Measurements from ENCODE around the gene COQ5.

COQ5 gene

DNA sequence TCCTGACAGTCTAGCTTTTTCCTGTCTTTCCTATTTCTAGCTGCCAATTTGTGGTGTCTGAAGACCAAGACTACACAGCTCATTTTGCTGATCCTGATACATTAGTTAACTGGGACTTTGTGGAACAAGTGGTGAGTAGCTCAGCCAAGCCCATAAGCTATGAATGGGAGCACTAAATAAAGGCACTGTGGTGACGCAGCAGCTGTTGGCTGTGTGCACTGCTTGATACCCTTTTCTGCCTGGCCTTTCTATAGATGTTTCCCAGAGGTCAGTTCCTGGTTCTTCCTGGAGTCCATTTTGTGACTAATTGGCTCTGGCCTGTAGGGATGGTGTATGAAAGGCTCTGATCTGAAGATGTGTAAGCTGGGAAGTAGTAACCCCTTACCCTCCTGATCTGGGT lies 25.7 kb upstream of the COQ5 start:
- no peak overlapping the region for H3K4me3 ChIP-seq (ENCODE audit: insufficient read length, low read depth)
- no peak for DNase-seq (ENCODE audit: low read depth, low spot score)
- TF ChIP-seq SUZ12 (IDR thresholded peaks at IDR 0.05; ENCODE audit: extremely low read depth, insufficient read depth, insufficient read length) (no peak), ZNF274 (IDR thresholded peaks at IDR 0.05; ENCODE audit: low read depth, low read length) (no peak), YY1 (IDR thresholded peaks at IDR 0.05; ENCODE audit: insufficient read depth, insufficient read length) (no peak)
- H3K36me3 ChIP-seq (ENCODE audit: insufficient read depth, insufficient read length, low read length) = peaks cover 70% of the 10 kb centered on the region
- no peak overlapping the region for H3K9ac ChIP-seq (ENCODE audit: insufficient read length, low read depth)
- H3K27me3 ChIP-seq (ENCODE audit: insufficient read depth, insufficient read length) = no peaks in the 10 kb centered on the region
- no peaks in the 10 kb centered on the region for H3K9me3 ChIP-seq (ENCODE audit: insufficient read depth, low read length)
- no peaks in the 10 kb centered on the region for H3K4me1 ChIP-seq (ENCODE audit: insufficient read depth, insufficient read length)

DNA sequence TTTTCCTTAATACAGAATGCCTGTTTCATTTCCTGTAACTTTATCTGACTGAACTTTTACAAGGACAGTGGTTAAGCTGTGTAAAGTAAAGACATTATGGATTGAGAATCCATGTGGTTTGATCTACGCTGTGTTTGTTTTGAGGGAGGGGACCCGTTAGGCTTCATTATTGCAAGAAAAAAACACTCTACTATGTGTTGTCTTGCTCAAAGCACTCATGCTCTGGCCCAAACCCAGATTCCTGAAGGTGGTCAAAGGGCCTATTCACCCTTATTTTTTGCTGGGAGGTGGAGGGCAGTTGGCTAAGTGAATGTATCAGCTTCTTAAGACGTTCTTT lies 17.1 kb upstream of the COQ5 start:
- no peaks in the 10 kb centered on the region for H3K27me3 ChIP-seq (ENCODE audit: insufficient read depth, insufficient read length)
- peaks cover 77% of the 10 kb centered on the region for H3K36me3 ChIP-seq (ENCODE audit: insufficient read depth, insufficient read length, low read length)
- TF ChIP-seq ZNF274 (IDR thresholded peaks at IDR 0.05; ENCODE audit: low read depth, low read length) (no peak), SUZ12 (IDR thresholded peaks at IDR 0.05; ENCODE audit: extremely low read depth, insufficient read depth, insufficient read length) (no peak), YY1 (IDR thresholded peaks at IDR 0.05; ENCODE audit: insufficient read depth, insufficient read length) (no peak)
- H3K9me3 ChIP-seq (ENCODE audit: insufficient read depth, low read length) = no peaks in the 10 kb centered on the region
- no peak overlapping the region for H3K4me3 ChIP-seq (ENCODE audit: insufficient read length, low read depth)
- DNase-seq (ENCODE audit: low read depth, low spot score) = no peak
- no peak overlapping the region for H3K9ac ChIP-seq (ENCODE audit: insufficient read length, low read depth)
- H3K4me1 ChIP-seq (ENCODE audit: insufficient read depth, insufficient read length) = no peaks in the 10 kb centered on the region

DNA sequence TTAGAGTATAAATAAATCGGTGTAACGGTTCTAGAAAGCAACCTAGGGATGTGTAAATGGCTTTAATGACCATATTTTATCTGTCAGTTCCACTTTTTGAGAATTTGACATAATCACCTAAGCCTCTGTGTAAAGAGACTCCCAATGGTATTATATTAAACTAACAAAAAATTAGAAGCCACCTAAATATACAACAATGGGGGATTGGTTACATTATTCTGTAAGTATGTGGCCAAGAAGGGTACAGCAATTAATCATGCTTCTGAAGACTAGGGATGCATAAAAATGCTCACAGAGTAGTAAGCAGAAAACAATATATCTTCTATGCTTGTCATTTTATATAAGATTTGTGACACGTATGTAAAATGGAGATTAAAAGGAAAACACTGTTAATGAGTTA lies 15.7 kb upstream of the COQ5 start:
- no peak overlapping the region for H3K9ac ChIP-seq (ENCODE audit: insufficient read length, low read depth)
- H3K4me1 ChIP-seq (ENCODE audit: insufficient read depth, insufficient read length) = no peaks in the 10 kb centered on the region
- no peak overlapping the region for H3K4me3 ChIP-seq (ENCODE audit: insufficient read length, low read depth)
- no peak for TF ChIP-seq ZNF274 (IDR thresholded peaks at IDR 0.05; ENCODE audit: low read depth, low read length)
- TF ChIP-seq YY1 (IDR thresholded peaks at IDR 0.05; ENCODE audit: insufficient read depth, insufficient read length) = no peak
- TF ChIP-seq SUZ12 (IDR thresholded peaks at IDR 0.05; ENCODE audit: extremely low read depth, insufficient read depth, insufficient read length) = no peak
- no peaks in the 10 kb centered on the region for H3K27me3 ChIP-seq (ENCODE audit: insufficient read depth, insufficient read length)
- no peak for DNase-seq (ENCODE audit: low read depth, low spot score)
- H3K36me3 ChIP-seq (ENCODE audit: insufficient read depth, insufficient read length, low read length) = peaks cover 78% of the 10 kb centered on the region
- H3K9me3 ChIP-seq (ENCODE audit: insufficient read depth, low read length) = no peaks in the 10 kb centered on the region

DNA sequence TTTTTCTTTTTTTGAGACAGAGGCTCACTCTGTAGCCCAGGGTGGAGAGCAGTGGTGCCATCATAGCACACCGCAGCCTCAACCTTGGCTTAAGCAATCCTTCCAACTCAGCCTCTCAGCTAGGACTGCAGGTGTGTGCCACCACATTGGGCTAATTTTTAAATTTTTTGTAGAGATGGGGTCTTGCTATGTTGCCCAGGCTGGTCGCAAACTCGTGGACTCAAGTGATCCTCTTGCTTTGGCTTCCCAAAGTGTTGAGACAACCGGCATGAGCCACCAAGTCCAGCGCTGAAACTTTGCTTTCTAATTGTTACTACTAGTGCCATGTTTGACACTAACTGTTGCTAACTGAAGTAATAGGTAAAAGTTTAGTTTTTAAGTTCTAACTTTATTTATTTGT lies 13.2 kb upstream of the COQ5 start:
- no peak for DNase-seq (ENCODE audit: low read depth, low spot score)
- no peak for TF ChIP-seq ZNF274 (IDR thresholded peaks at IDR 0.05; ENCODE audit: low read depth, low read length)
- no peak for TF ChIP-seq SUZ12 (IDR thresholded peaks at IDR 0.05; ENCODE audit: extremely low read depth, insufficient read depth, insufficient read length)
- TF ChIP-seq YY1 (IDR thresholded peaks at IDR 0.05; ENCODE audit: insufficient read depth, insufficient read length) = no peak
- H3K9ac ChIP-seq (ENCODE audit: insufficient read length, low read depth) = no peak overlapping the region
- no peaks in the 10 kb centered on the region for H3K4me1 ChIP-seq (ENCODE audit: insufficient read depth, insufficient read length)
- no peak overlapping the region for H3K4me3 ChIP-seq (ENCODE audit: insufficient read length, low read depth)
- H3K36me3 ChIP-seq (ENCODE audit: insufficient read depth, insufficient read length, low read length) = peaks cover 73% of the 10 kb centered on the region
- no peaks in the 10 kb centered on the region for H3K27me3 ChIP-seq (ENCODE audit: insufficient read depth, insufficient read length)
- H3K9me3 ChIP-seq (ENCODE audit: insufficient read depth, low read length) = no peaks in the 10 kb centered on the region

DNA sequence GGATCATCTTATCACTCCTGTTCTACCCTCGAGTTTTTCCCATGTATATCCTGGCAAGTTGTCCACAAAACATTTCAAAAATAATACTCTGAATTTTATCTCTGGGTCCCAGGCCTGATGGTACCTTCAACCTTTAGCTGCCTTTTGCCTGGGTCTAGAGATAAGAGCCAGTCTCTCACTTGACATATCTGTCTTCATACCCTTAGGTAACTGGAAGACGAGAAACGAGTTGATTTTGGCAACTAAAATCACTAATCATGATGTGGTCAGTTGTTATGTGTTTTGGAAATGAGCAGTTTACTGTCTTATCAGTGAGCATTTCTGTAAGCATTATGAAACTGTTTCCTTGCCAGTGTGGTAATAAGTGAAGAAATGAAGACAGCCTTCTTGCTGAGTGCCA lies 11.5 kb upstream of the COQ5 start:
- Histone ChIP-seq H3K9me3 (ENCODE audit: insufficient read depth, low read length) (no peaks in the 10 kb centered on the region), H3K4me3 (ENCODE audit: insufficient read length, low read depth) (no peak overlapping the region), H3K9ac (ENCODE audit: insufficient read length, low read depth) (peak overlapping the region; percentile 17), H3K36me3 (ENCODE audit: insufficient read depth, insufficient read length, low read length) (peaks cover 74% of the 10 kb centered on the region), H3K27me3 (ENCODE audit: insufficient read depth, insufficient read length) (no peaks in the 10 kb centered on the region), H3K4me1 (ENCODE audit: insufficient read depth, insufficient read length) (peaks cover 3% of the 10 kb centered on the region)
- TF ChIP-seq YY1 (IDR thresholded peaks at IDR 0.05; ENCODE audit: insufficient read depth, insufficient read length) (no peak), ZNF274 (IDR thresholded peaks at IDR 0.05; ENCODE audit: low read depth, low read length) (no peak), SUZ12 (IDR thresholded peaks at IDR 0.05; ENCODE audit: extremely low read depth, insufficient read depth, insufficient read length) (no peak)
- DNase-seq (ENCODE audit: low read depth, low spot score) = no peak

DNA sequence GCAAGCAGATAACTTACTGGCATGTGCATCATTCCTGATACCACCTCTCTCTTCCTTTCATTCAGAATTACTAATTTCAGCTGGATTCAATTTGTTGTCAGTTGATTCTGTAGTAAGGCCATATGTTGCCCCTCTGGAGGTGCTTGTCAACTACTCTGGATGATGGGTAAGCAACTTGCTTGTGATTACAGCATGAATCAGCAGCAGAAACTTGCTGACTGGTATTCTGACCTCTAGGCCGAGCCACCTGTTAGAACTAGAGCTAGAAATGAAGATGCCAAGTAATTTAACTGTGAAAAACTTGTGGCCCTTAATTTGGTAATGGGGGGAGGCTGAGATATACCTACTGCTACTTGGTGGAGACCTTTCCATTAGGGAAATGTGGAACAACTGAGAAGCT lies 10.3 kb upstream of the COQ5 start:
- no peak for DNase-seq (ENCODE audit: low read depth, low spot score)
- no peak overlapping the region for H3K4me3 ChIP-seq (ENCODE audit: insufficient read length, low read depth)
- no peaks in the 10 kb centered on the region for H3K27me3 ChIP-seq (ENCODE audit: insufficient read depth, insufficient read length)
- peaks cover 71% of the 10 kb centered on the region for H3K36me3 ChIP-seq (ENCODE audit: insufficient read depth, insufficient read length, low read length)
- H3K9me3 ChIP-seq (ENCODE audit: insufficient read depth, low read length) = no peaks in the 10 kb centered on the region
- TF ChIP-seq SUZ12 (IDR thresholded peaks at IDR 0.05; ENCODE audit: extremely low read depth, insufficient read depth, insufficient read length) = no peak
- no peak for TF ChIP-seq ZNF274 (IDR thresholded peaks at IDR 0.05; ENCODE audit: low read depth, low read length)
- no peak for TF ChIP-seq YY1 (IDR thresholded peaks at IDR 0.05; ENCODE audit: insufficient read depth, insufficient read length)
- peaks cover 3% of the 10 kb centered on the region for H3K4me1 ChIP-seq (ENCODE audit: insufficient read depth, insufficient read length)
- H3K9ac ChIP-seq (ENCODE audit: insufficient read length, low read depth) = no peak overlapping the region

DNA sequence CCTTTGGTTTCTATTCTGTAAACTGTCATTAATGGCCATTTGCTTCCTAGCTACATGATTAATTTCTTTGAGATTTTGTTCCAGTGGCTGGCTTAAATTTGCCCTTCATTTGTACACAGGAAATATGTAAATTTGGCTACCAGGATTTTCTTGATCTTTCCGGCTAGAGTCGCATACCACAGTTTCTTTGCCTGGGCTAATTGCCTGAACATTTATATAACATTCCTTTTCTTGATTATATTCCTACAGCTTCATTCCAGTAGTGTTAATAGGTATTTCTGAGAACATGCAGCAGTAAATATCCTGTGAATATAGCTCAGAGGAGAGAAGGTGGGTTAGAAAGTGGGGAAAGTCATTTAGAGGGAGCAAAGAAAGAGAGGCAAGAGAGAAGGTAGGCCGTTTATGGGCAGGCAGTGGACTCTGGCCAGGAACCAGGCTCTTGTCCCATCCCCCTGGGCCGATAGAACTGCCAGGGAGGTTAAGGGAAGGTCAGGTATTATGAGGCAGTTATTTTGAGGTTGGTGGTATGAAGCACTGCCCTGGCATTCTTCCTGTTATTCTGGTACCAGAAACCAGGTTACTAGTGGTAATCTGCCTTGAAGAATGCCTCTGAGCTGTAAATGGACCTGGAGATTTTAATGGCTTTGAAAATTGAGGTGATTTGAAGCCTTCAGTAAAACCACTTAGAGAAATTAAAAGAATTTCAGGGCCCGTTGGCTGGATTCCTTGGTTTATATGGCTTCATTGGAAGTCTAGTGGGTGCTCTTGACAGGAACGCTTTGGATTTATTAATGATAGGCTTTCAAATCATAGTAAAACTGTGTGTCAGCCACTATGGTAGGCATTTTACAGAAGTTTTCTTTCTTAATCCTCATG lies 9.6 kb upstream of the COQ5 start:
- H3K4me1 ChIP-seq (ENCODE audit: insufficient read depth, insufficient read length) = peaks cover 3% of the 10 kb centered on the region
- no peaks in the 10 kb centered on the region for H3K27me3 ChIP-seq (ENCODE audit: insufficient read depth, insufficient read length)
- no peak for DNase-seq (ENCODE audit: low read depth, low spot score)
- no peak for TF ChIP-seq ZNF274 (IDR thresholded peaks at IDR 0.05; ENCODE audit: low read depth, low read length)
- TF ChIP-seq YY1 (IDR thresholded peaks at IDR 0.05; ENCODE audit: insufficient read depth, insufficient read length) = no peak
- TF ChIP-seq SUZ12 (IDR thresholded peaks at IDR 0.05; ENCODE audit: extremely low read depth, insufficient read depth, insufficient read length) = no peak
- H3K4me3 ChIP-seq (ENCODE audit: insufficient read length, low read depth) = no peak overlapping the region
- H3K9ac ChIP-seq (ENCODE audit: insufficient read length, low read depth) = no peak overlapping the region
- H3K9me3 ChIP-seq (ENCODE audit: insufficient read depth, low read length) = no peaks in the 10 kb centered on the region
- peaks cover 64% of the 10 kb centered on the region for H3K36me3 ChIP-seq (ENCODE audit: insufficient read depth, insufficient read length, low read length)

Data from NT2/D1 (cell line).